AG04450 (cell line): ENCODE measurements around the gene PGM2L1. TPM values are rescaled to one million over a fixed set of nuclear protein-coding genes. Genes with fewer than 3 reads are reported as not detected.
A peak's percentile ranks its signal among the peaks of the same experiment; 100 is the strongest.

Experiments
- CTCF ChIA-PET: fragments of 300-600, 350-600 bp; formaldehyde crosslinking; extraction: SDS; loops from one replicate; lab custom pipeline; 2022; ENCODE audit warnings: antibody characterized with exemption, inconsistent platforms; lab: Charles Lee
- POLR2A ChIA-PET: fragments of 350-600 bp; formaldehyde crosslinking; extraction: SDS; loops from one replicate; lab custom pipeline; 2021; ENCODE audit warnings: antibody characterized with exemption, inconsistent platforms; lab: Yijun Ruan, JAX
- DNase-seq: peaks from one replicate; pipeline ENCODE4 v3.0.0-alpha.2; 2011; ENCODE audit warnings: low read depth, low spot score
- H3K27ac ChIP-seq: one replicate; pipeline ENCODE4 v1.5.1; 2012; ENCODE audit warnings: low read depth, low read length, control low read depth
- H3K27me3 ChIP-seq: one replicate; pipeline ENCODE4 v1.6.0; 2012; ENCODE audit warnings: low read length; ENCODE audit not compliant: control insufficient read depth, insufficient read depth
- H3K4me3 ChIP-seq: 2 replicates; pipeline ENCODE4 v1.5.1; 2011; ENCODE audit warnings: mild to moderate bottlenecking, low read depth, low read length, control low read depth
- H3K9me3 ChIP-seq: 2 replicates; pipeline ENCODE4 v1.5.1; 2012; ENCODE audit warnings: low read length; ENCODE audit not compliant: control insufficient read depth, insufficient read depth
- CTCF ChIP-seq: IDR thresholded peaks from 2 replicates; pipeline ENCODE4 v1.5.1; 2011; ENCODE audit warnings: low read depth, low read length, control low read depth, inconsistent platforms
- polyA plus RNA-seq: library from polyadenylated mRNA; depleted of rRNA; stranded (reverse); fragments of >200 nt; gene quantifications from 2 replicates; pipeline ENCODE4 v1.2.3, GENCODE V29; 2011

The PGM2L1 gene
- polyA plus RNA-seq, 1 experiment: 2.6 TPM

- ChIA-PET POLR2A (interaction anchor here (1.1 kb wide), 1 partner anchor 66 kb away, joined by 6 read pairs; no protein-coding TSS in a partner anchor), CTCF (interaction anchor here (0.7 to 2.6 kb wide), 22 partner anchors 8 to 199 kb away, joined by 3 to 23 read pairs (median 4); no protein-coding TSS in a partner anchor)
- H3K9me3 ChIP-seq: peaks cover 4% of the 10 kb centered on the region; the same call in 1 of the 2 replicates
- H3K27ac ChIP-seq: no peak overlapping the region
- TF ChIP-seq CTCF: peak; percentile 68
- no peaks in the 10 kb centered on the region for H3K27me3 ChIP-seq
- H3K4me3 ChIP-seq: no peak overlapping the region
- no peak for DNase-seq
Measured at GRCh38 chr11:74321487-74322188, 76.6 kb downstream of the PGM2L1 start.

GRCh38 chr11:74320538-74320937 is 77.7 kb downstream of the PGM2L1 start:
- H3K27ac ChIP-seq: no peak overlapping the region
- CTCF ChIA-PET: interaction anchor here (1.1 to 3.0 kb wide), 7 partner anchors 9 to 69 kb away, joined by 4 to 15 read pairs (median 8); no protein-coding TSS in a partner anchor

GRCh38 chr11:74319139-74319816 is 79.0 kb downstream of the PGM2L1 start:
- Histone ChIP-seq H3K9me3 (peaks cover 6% of the 10 kb centered on the region; the same call in 1 of the 2 replicates), H3K27ac (peak overlapping the region; percentile 33), H3K4me3 (no peak overlapping the region), H3K27me3 (no peaks in the 10 kb centered on the region)
- TF ChIP-seq CTCF: no peak
- CTCF ChIA-PET: interaction anchor here (3.0 kb wide), 1 partner anchor 64 kb away, joined by 15 read pairs; no protein-coding TSS in a partner anchor
- POLR2A ChIA-PET: interaction anchor here (0.6 to 1.5 kb wide), 2 partner anchors 16 to 41 kb away, joined by 4 to 7 read pairs; no protein-coding TSS in a partner anchor
- no peak for DNase-seq

More at GRCh38 chr11:74320538-74320937, 77.7 kb downstream of the PGM2L1 start:
- Histone ChIP-seq H3K4me3 (no peak overlapping the region), H3K27me3 (no peaks in the 10 kb centered on the region), H3K9me3 (peaks cover 6% of the 10 kb centered on the region; the same call in 1 of the 2 replicates)
- DNase-seq: no peak
- no peak for TF ChIP-seq CTCF
- POLR2A ChIA-PET: interaction anchor here (0.7 kb wide), 1 partner anchor 64 kb away, joined by 9 read pairs; no protein-coding TSS in a partner anchor

- peak overlapping the region; percentile 34 for H3K27ac ChIP-seq
- DNase-seq: no peak
- no peaks in the 10 kb centered on the region for H3K27me3 ChIP-seq
- POLR2A ChIA-PET: interaction anchor here (0.6 to 1.5 kb wide), 2 partner anchors 15 to 40 kb away, joined by 4 to 7 read pairs; no protein-coding TSS in a partner anchor
- CTCF ChIA-PET: interaction anchor here (1.3 to 3.0 kb wide), 2 partner anchors 60 to 63 kb away, joined by 4 to 15 read pairs; no protein-coding TSS in a partner anchor
- H3K4me3 ChIP-seq: no peak overlapping the region
- peaks cover 6% of the 10 kb centered on the region; the same call in 1 of the 2 replicates for H3K9me3 ChIP-seq
- peak; percentile 22; the same call in 1 of the 2 replicates for TF ChIP-seq CTCF
Measured at GRCh38 chr11:74318241-74318932, 79.8 kb downstream of the PGM2L1 start.
